ENCODE data around the gene ENTREP1.

Gene ENTREP1

GRCh38 chr9:69326261-69326660 lies 1.2 kb downstream of the ENTREP1 start:
- in situ Hi-C loops (cut with HindIII; ENCODE audit: low pct_unique_long_range_greater_than_20kb, low sequenced_read_pairs): no loop called here
- no peak for TF ChIP-seq JUND (IDR thresholded peaks at IDR 0.05; ENCODE audit: low read depth)
- DNase-seq (ENCODE audit: low read depth in 1 of 2, low spot score in 1 of 2): no peak

GRCh38 chr9:69330580-69330979 lies 5.6 kb downstream of the ENTREP1 start:
- in situ Hi-C loops (cut with HindIII; ENCODE audit: low pct_unique_long_range_greater_than_20kb, low sequenced_read_pairs): no loop called here
- no peak for TF ChIP-seq JUND (IDR thresholded peaks at IDR 0.05; ENCODE audit: low read depth)
- DNase-seq (ENCODE audit: low read depth in 1 of 2, low spot score in 1 of 2): no peak

DNA sequence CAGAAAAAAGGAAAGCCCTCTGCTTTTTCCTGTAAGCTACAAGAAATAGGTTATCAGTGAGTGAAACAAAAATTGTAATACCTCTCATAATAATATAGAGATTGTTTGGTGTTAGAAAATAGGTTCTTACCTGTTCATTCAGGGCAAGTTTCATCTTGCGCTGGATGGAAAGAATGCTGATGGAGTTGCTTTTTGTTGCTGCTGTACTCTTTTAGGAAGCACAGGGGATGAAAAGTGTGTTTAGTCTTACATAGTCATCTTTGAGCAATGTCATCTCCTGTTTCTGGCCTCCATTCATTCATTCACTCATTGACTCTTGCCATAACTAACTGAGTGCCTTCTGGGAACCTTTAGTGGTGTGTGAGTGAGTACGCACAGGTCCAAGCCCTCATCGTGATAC lies 6.4 kb downstream of the ENTREP1 start:
- DNase-seq (ENCODE audit: low read depth in 1 of 2, low spot score in 1 of 2): no peak
- TF ChIP-seq JUND (IDR thresholded peaks at IDR 0.05; ENCODE audit: low read depth): no peak
- in situ Hi-C loops (cut with HindIII; ENCODE audit: low pct_unique_long_range_greater_than_20kb, low sequenced_read_pairs): no loop called here

DNA sequence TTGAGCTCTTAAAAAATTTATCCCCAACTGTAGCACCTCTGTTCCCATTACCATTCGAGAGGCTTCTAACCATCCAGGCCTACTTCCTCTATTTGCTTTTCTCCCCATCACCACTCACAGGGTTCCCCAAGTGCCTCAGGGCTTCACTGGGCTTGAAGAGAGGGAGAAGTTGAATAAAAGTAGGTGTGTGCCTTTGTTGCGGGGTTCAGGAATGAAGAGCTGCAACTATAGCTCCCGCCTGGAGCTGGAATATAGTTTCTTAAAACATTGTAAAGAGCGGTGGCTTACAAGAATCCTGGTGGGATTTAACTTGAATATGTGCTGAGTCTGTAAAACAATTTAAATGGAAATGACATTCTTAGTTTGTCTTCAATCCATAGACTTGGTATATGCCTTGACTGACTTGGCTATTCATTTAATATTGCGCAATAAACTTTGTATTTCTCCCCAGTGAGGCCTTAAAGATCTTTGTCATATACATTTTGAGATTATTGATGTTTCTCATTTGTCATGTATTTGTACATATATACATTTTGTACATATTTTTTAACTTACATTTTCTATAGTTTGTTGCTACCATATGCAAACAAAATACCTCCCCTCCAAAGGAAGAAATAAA lies 7.2 kb downstream of the ENTREP1 start:
- no peak for DNase-seq (ENCODE audit: low read depth in 1 of 2, low spot score in 1 of 2)
- no peak for TF ChIP-seq JUND (IDR thresholded peaks at IDR 0.05; ENCODE audit: low read depth)
- in situ Hi-C loops (cut with HindIII; ENCODE audit: low pct_unique_long_range_greater_than_20kb, low sequenced_read_pairs): no loop called here

GRCh38 chr9:69333716-69334115 lies 8.7 kb downstream of the ENTREP1 start:
- DNase-seq (ENCODE audit: low read depth in 1 of 2, low spot score in 1 of 2): no peak
- TF ChIP-seq JUND (IDR thresholded peaks at IDR 0.05; ENCODE audit: low read depth): no peak
- in situ Hi-C loops (cut with HindIII; ENCODE audit: low pct_unique_long_range_greater_than_20kb, low sequenced_read_pairs): no loop called here

DNA sequence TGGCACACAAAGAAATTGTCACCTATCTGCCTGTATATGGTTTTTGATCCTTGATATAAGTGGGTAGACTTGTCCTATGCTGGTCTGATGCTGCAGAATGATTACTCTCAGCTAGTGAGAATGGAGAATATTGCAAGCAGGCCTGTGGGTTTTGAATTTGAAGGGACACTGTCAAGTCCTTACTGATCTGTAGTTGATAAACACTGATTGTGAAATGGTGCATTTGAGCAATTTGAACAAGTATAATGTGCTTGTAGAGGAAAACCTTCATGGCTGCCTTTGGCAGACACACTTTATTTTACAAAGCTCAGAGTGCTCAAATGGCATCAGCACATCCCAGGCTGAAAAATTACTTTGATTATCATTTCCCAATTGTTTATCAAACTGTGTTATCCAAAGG lies 9.3 kb downstream of the ENTREP1 start:
- no peak for TF ChIP-seq JUND (IDR thresholded peaks at IDR 0.05; ENCODE audit: low read depth)
- DNase-seq (ENCODE audit: low read depth in 1 of 2, low spot score in 1 of 2): no peak
- in situ Hi-C loops (cut with HindIII; ENCODE audit: low pct_unique_long_range_greater_than_20kb, low sequenced_read_pairs): no loop called here

- TF ChIP-seq JUND (IDR thresholded peaks at IDR 0.05; ENCODE audit: low read depth): no peak
- no peak for DNase-seq (ENCODE audit: low read depth in 1 of 2, low spot score in 1 of 2)
- in situ Hi-C loops (cut with HindIII; ENCODE audit: low pct_unique_long_range_greater_than_20kb, low sequenced_read_pairs): no loop called here
Observed at GRCh38 chr9:69339620-69340019, 14.6 kb downstream of the ENTREP1 start.

DNA sequence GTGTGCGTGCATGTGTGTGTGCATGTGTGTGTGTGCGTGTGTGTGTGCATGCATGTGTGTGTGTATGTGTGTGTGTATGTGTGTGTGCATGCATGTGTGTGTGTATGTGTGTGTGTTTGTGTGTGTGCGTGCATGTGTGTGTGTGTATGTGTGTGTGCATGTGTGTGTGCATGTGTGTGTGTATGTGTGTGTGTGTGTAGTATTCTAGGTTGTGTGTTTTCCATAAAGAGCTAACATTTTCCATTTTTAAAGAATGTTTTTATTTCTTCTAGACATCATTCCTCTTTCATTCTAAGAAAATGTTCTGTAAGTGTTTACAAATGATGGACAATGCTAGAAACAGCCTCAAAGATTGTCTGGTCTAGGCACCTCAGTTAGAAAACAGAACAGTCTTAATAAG lies 15.6 kb downstream of the ENTREP1 start:
- in situ Hi-C loops (cut with HindIII; ENCODE audit: low pct_unique_long_range_greater_than_20kb, low sequenced_read_pairs): no loop called here
- no peak for DNase-seq (ENCODE audit: low read depth in 1 of 2, low spot score in 1 of 2)
- no peak for TF ChIP-seq JUND (IDR thresholded peaks at IDR 0.05; ENCODE audit: low read depth)

DNA sequence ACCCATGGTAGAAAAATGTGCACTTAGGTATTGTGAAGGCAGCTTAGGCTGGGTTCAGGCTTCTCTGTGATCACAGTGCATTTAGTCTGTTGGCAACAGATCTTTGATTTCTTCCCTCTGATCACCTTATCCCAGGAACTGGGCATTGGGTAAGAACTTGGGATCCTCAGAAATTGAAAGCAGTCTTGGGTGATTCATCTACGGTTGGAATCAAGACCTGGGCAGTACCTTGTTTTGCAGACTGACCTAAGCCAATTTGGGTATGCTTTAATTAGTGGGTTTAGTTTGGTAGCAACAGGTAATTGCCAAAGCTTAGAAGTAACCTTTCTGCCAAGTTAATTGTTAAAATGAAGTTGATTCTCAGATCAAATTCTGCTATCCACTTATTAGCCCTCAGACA lies 17.8 kb downstream of the ENTREP1 start:
- in situ Hi-C loops (cut with HindIII; ENCODE audit: low pct_unique_long_range_greater_than_20kb, low sequenced_read_pairs): no loop called here
- no peak for TF ChIP-seq JUND (IDR thresholded peaks at IDR 0.05; ENCODE audit: low read depth)
- DNase-seq (ENCODE audit: low read depth in 1 of 2, low spot score in 1 of 2): no peak

- no peak for DNase-seq (ENCODE audit: low read depth in 1 of 2, low spot score in 1 of 2)
- in situ Hi-C loops (cut with HindIII; ENCODE audit: low pct_unique_long_range_greater_than_20kb, low sequenced_read_pairs): no loop called here
Observed at GRCh38 chr9:69344459-69344858, 19.4 kb downstream of the ENTREP1 start.

GRCh38 chr9:69346596-69347390 lies 21.8 kb downstream of the ENTREP1 start:
- no peak for TF ChIP-seq JUND (IDR thresholded peaks at IDR 0.05; ENCODE audit: low read depth)

More at GRCh38 chr9:69344459-69344858, 19.4 kb downstream of the ENTREP1 start:
- no peak for TF ChIP-seq JUND (IDR thresholded peaks at IDR 0.05; ENCODE audit: low read depth)

GRCh38 chr9:69347607-69348006 lies 22.6 kb downstream of the ENTREP1 start:
- no peak for DNase-seq (ENCODE audit: low read depth in 1 of 2, low spot score in 1 of 2)
- in situ Hi-C loops (cut with HindIII; ENCODE audit: low pct_unique_long_range_greater_than_20kb, low sequenced_read_pairs): no loop called here
- no peak for TF ChIP-seq JUND (IDR thresholded peaks at IDR 0.05; ENCODE audit: low read depth)

More at GRCh38 chr9:69346596-69347390, 21.8 kb downstream of the ENTREP1 start:
- in situ Hi-C loops (cut with HindIII; ENCODE audit: low pct_unique_long_range_greater_than_20kb, low sequenced_read_pairs): no loop called here
- no peak for DNase-seq (ENCODE audit: low read depth in 1 of 2, low spot score in 1 of 2)

- no peak for TF ChIP-seq JUND (IDR thresholded peaks at IDR 0.05; ENCODE audit: low read depth)
- DNase-seq (ENCODE audit: low read depth in 1 of 2, low spot score in 1 of 2): no peak
- in situ Hi-C loops (cut with HindIII; ENCODE audit: low pct_unique_long_range_greater_than_20kb, low sequenced_read_pairs): no loop called here
Observed at GRCh38 chr9:69351227-69351626, 26.2 kb downstream of the ENTREP1 start.

All from T47D (cell line).